Transverse colon (tissue), 4 donors: ENCODE measurements around the gene SELL.

Experiments
- CTCF ChIP-seq, 5 experiments: fragments of 200-600 bp in 3 of 5; fragments of 450-650 bp in 2 of 5; sonication (generic) in 3 of 5; IDR thresholded peaks; 1 replicate in 2 of 5; 2 replicates in 3 of 5; pipeline ENCODE4 v1.5.1; 2016 to 2017; ENCODE audit warnings: antibody characterized with exemption in 5 of 5, inconsistent platforms in 3 of 5, mild to moderate bottlenecking in 2 of 5, moderate library complexity in 1 of 5
- EP300 ChIP-seq: sonication (generic); formaldehyde crosslinking; IDR thresholded peaks from one replicate; pipeline ENCODE4 v1.6.1; 2017; ENCODE audit warnings: antibody characterized with exemption, low read depth
- POLR2A ChIP-seq: fragments of 450-650 bp; IDR thresholded peaks from one replicate; pipeline ENCODE4 v1.6.1; 2016; ENCODE audit warnings: antibody characterized with exemption, mild to moderate bottlenecking, moderate library complexity
- POLR2AphosphoS5 ChIP-seq, 3 donors: sonication (generic); formaldehyde crosslinking; IDR thresholded peaks; one replicate each; pipeline ENCODE4 v1.6.1; 2016; ENCODE audit warnings: antibody characterized with exemption in 3 of 3

GRCh38 chr1:169750041-169750440 is 38.6 kb upstream of the SELL start:
- no peak for TF ChIP-seq POLR2AphosphoS5 (IDR thresholded peaks at IDR 0.05)
- no peak for TF ChIP-seq CTCF (IDR thresholded peaks at IDR 0.05)
- TF ChIP-seq EP300 = no peak
- no peak for TF ChIP-seq POLR2A
